ENCODE data around the gene C4orf33.
"Not testable (repeated sequence)": the region's sequence is repeated elsewhere in the genome, so short reads cannot be mapped to it uniquely, and the experiment has no call there.

The C4orf33 gene

DNA sequence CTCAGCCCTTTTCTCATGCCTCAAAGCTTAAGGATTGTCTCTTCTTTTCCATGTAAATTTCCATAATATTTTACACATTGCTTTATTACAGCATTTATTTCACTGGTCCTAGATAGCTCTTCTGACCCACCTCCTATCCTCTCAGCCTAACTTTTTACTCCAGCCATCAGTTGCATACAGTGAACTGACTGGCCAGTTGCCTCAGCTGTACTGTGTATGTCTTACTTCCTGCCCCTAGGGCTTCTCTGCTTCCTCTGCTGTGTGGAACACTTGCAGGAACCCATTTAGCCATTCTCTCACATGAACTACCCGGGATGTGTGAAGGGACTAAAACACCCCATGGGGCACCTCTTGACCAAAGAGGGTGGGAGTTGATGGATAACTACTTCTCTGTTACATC lies 18.0 kb downstream of the C4orf33 start (continued):
- TF ChIP-seq ZNF529 (tag by site-specific recombination; IDR thresholded peaks at IDR 0.05; ENCODE audit: insufficient replicate concordance), result no peak
- no peak for TF ChIP-seq SP7 (tag by site-specific recombination; IDR thresholded peaks at IDR 0.05)
- no peak for TF ChIP-seq ZNF416 (tag by site-specific recombination; IDR thresholded peaks at IDR 0.05)
- TF ChIP-seq ZNF146 (tag by site-specific recombination; IDR thresholded peaks at IDR 0.05), result no peak
- no peak for TF ChIP-seq ZNF654 (tag by site-specific recombination; IDR thresholded peaks at IDR 0.05; ENCODE audit: low read depth)
- no peak for TF ChIP-seq ZNF596 (tag by site-specific recombination; IDR thresholded peaks at IDR 0.05)

DNA sequence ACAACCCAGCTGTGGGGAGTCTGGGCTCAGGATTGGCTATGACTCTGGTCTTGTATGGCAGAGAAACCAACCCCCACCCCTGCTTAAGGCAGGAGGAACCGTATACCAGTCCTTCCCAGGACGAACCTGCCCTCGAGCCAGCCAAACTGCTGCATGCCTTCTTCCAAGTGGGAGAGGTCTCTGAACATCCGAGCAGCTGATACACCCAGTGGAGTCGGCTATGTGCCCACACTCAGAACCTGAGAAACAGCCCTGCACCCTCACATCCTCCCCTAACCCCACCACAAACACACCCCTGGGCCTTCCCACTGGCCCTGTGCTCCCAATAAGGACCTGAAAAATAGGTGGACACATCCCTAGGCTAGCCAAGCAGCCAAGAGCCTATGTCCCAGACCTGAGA lies 21.8 kb downstream of the C4orf33 start:
- Histone ChIP-seq H3K36me3 (ENCODE audit: control insufficient read depth in 2 of 2, insufficient read depth in 1 of 2, low read length in 2 of 2) (no peaks in the 10 kb centered on the region), H3K4me3 (ENCODE audit: low read depth, low read length) (no peak overlapping the region), H3K9me3 (ENCODE audit: control insufficient read depth, insufficient read depth, low read depth, low read length) (no peaks in the 10 kb centered on the region), H3K27ac (ENCODE audit: extremely low read depth, low read depth, low read length) (no peak overlapping the region), H3K4me1 (ENCODE audit: control insufficient read depth, insufficient read depth, low read length) (no peaks in the 10 kb centered on the region)
- no peak for TF ChIP-seq ZIC2 (tag by site-specific recombination; IDR thresholded peaks at IDR 0.05)
- TF ChIP-seq GFI1B (tag by site-specific recombination; IDR thresholded peaks at IDR 0.05), result no peak
- ChIA-PET POLR2A (no interaction called here), CTCF (no interaction called here)

DNA sequence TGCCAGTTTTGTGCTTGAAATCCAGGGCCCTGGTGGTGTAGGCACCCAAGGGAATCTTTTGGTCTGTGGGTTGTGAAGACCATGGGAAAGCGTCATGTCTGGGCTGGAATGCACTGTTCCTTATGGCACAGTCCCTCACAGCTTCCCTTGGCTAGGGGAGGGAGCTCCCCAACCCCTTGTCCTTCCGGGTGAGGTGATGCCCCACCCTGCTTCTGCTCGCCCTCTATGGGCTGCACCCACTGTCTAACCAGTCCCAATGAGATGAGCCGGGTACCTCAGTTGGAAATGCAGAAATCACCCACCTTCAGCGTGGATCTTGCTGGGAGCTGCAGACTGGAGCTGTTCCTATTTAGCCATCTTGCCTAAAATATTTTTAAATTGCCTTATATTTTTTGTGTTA lies 30.7 kb downstream of the C4orf33 start:
- CTCF ChIA-PET, result interaction anchor here (0.7 kb wide), 1 partner anchor 14 kb away, joined by 3 read pairs; no protein-coding TSS in a partner anchor
- POLR2A ChIA-PET; H3K36me3 ChIP-seq (ENCODE audit: control insufficient read depth in 2 of 2, insufficient read depth in 1 of 2, low read length in 2 of 2); H3K4me3 ChIP-seq (ENCODE audit: low read depth, low read length); H3K4me1 ChIP-seq (ENCODE audit: control insufficient read depth, insufficient read depth, low read length); H3K27ac ChIP-seq (ENCODE audit: extremely low read depth, low read depth, low read length); H3K9me3 ChIP-seq (ENCODE audit: control insufficient read depth, insufficient read depth, low read depth, low read length): not testable (repeated sequence)

DNA sequence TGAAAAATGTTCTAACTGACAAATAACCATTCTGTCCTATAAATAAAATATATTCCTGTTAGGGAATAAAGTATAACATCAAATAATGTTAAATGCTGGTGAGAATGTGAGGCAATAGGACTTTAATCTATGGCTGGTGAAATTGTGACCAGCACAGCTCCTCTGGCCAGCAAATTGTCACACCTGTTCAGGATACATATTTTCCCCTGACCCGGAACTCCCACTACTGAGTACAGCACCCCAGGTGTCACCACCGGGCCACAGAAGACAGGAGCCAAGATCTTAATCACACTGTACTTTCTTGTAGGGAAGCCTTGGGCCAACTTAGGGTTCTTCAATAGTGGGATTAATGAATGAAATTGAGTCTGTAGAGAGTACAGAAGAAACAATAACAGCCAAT lies 33.2 kb downstream of the C4orf33 start:
- Histone ChIP-seq H3K9me3 (ENCODE audit: control insufficient read depth, insufficient read depth, low read depth, low read length) (no peaks in the 10 kb centered on the region), H3K4me1 (ENCODE audit: control insufficient read depth, insufficient read depth, low read length) (no peaks in the 10 kb centered on the region), H3K36me3 (ENCODE audit: control insufficient read depth in 2 of 2, insufficient read depth in 1 of 2, low read length in 2 of 2) (no peaks in the 10 kb centered on the region), H3K4me3 (ENCODE audit: low read depth, low read length) (no peak overlapping the region), H3K27ac (ENCODE audit: extremely low read depth, low read depth, low read length) (no peak overlapping the region)
- no peak for TF ChIP-seq ZNF600 (tag by site-specific recombination; IDR thresholded peaks at IDR 0.05)
- TF ChIP-seq, protein P1, sequence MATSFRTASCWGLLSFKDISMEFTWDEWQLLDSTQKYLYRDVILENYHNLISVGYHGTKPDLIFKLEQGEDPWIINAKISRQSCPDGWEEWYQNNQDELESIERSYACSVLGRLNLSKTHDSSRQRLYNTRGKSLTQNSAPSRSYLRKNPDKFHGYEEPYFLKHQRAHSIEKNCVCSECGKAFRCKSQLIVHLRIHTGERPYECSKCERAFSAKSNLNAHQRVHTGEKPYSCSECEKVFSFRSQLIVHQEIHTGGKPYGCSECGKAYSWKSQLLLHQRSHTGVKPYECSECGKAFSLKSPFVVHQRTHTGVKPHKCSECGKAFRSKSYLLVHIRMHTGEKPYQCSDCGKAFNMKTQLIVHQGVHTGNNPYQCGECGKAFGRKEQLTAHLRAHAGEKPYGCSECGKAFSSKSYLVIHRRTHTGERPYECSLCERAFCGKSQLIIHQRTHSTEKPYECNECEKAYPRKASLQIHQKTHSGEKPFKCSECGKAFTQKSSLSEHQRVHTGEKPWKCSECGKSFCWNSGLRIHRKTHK (tag by site-specific recombination; IDR thresholded peaks at IDR 0.05), result no peak
- TF ChIP-seq, protein P2, sequence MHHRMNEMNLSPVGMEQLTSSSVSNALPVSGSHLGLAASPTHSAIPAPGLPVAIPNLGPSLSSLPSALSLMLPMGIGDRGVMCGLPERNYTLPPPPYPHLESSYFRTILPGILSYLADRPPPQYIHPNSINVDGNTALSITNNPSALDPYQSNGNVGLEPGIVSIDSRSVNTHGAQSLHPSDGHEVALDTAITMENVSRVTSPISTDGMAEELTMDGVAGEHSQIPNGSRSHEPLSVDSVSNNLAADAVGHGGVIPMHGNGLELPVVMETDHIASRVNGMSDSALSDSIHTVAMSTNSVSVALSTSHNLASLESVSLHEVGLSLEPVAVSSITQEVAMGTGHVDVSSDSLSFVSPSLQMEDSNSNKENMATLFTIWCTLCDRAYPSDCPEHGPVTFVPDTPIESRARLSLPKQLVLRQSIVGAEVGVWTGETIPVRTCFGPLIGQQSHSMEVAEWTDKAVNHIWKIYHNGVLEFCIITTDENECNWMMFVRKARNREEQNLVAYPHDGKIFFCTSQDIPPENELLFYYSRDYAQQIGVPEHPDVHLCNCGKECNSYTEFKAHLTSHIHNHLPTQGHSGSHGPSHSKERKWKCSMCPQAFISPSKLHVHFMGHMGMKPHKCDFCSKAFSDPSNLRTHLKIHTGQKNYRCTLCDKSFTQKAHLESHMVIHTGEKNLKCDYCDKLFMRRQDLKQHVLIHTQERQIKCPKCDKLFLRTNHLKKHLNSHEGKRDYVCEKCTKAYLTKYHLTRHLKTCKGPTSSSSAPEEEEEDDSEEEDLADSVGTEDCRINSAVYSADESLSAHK (tag by site-specific recombination; IDR thresholded peaks at IDR 0.05), result no peak
- CTCF ChIA-PET, result no interaction called here
- POLR2A ChIA-PET, result no interaction called here

DNA sequence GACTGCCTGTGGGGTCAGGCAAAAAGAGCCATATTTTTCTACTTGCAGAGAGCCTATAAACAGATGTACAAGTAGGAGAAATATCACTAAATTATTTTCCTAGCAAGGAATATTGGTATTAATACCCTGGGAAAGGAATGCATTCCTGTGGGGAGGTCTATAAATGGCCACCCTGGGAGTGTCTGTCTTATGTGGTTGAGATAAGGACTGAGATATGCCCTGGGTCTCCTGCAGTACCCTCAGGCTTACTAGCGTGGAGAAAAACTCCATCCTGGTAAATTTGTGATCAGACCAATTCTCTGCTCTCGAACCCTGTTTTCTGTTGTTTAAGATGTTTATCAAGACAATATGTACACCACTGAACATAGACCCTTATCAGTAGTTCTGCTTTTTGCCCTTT lies 35.4 kb downstream of the C4orf33 start:
- TF ChIP-seq ZNF423 (tag by site-specific recombination; IDR thresholded peaks at IDR 0.05), result no peak
- TF ChIP-seq ZBTB21 (tag by site-specific recombination; IDR thresholded peaks at IDR 0.05), result no peak
- no peak for TF ChIP-seq SP7 (tag by site-specific recombination; IDR thresholded peaks at IDR 0.05)
- TF ChIP-seq SETDB1 (IDR thresholded peaks at IDR 0.05; ENCODE audit: insufficient read length, low read length), result peak; percentile 56
- TF ChIP-seq ZNF843 (tag by site-specific recombination; IDR thresholded peaks at IDR 0.05), result no peak
- TF ChIP-seq, protein P3, sequence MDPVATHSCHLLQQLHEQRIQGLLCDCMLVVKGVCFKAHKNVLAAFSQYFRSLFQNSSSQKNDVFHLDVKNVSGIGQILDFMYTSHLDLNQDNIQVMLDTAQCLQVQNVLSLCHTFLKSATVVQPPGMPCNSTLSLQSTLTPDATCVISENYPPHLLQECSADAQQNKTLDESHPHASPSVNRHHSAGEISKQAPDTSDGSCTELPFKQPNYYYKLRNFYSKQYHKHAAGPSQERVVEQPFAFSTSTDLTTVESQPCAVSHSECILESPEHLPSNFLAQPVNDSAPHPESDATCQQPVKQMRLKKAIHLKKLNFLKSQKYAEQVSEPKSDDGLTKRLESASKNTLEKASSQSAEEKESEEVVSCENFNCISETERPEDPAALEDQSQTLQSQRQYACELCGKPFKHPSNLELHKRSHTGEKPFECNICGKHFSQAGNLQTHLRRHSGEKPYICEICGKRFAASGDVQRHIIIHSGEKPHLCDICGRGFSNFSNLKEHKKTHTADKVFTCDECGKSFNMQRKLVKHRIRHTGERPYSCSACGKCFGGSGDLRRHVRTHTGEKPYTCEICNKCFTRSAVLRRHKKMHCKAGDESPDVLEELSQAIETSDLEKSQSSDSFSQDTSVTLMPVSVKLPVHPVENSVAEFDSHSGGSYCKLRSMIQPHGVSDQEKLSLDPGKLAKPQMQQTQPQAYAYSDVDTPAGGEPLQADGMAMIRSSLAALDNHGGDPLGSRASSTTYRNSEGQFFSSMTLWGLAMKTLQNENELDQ (tag by site-specific recombination; IDR thresholded peaks at IDR 0.05; ENCODE audit: low read depth), result no peak
- no peak for TF ChIP-seq ZNF76 (tag by site-specific recombination; IDR thresholded peaks at IDR 0.05; ENCODE audit: borderline replicate concordance, low read depth)
- TF ChIP-seq, protein P4, sequence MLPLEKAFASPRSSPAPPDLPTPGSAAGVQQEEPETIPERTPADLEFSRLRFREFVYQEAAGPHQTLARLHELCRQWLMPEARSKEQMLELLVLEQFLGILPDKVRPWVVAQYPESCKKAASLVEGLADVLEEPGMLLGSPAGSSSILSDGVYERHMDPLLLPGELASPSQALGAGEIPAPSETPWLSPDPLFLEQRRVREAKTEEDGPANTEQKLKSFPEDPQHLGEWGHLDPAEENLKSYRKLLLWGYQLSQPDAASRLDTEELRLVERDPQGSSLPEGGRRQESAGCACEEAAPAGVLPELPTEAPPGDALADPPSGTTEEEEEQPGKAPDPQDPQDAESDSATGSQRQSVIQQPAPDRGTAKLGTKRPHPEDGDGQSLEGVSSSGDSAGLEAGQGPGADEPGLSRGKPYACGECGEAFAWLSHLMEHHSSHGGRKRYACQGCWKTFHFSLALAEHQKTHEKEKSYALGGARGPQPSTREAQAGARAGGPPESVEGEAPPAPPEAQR (tag by site-specific recombination; IDR thresholded peaks at IDR 0.05), result no peak
- no peak for TF ChIP-seq ZNF211 (tag by site-specific recombination; IDR thresholded peaks at IDR 0.05; ENCODE audit: low read depth)
- Histone ChIP-seq H3K36me3 (ENCODE audit: control insufficient read depth in 2 of 2, insufficient read depth in 1 of 2, low read length in 2 of 2) (no peaks in the 10 kb centered on the region), H3K9me3 (ENCODE audit: control insufficient read depth, insufficient read depth, low read depth, low read length) (no peaks in the 10 kb centered on the region), H3K4me1 (ENCODE audit: control insufficient read depth, insufficient read depth, low read length) (no peaks in the 10 kb centered on the region), H3K27ac (ENCODE audit: extremely low read depth, low read depth, low read length) (no peak overlapping the region), H3K4me3 (ENCODE audit: low read depth, low read length) (no peak overlapping the region)
- ChIA-PET CTCF (no interaction called here), POLR2A (no interaction called here)
